SK-N-SH (cell line): ENCODE measurements around the gene FAM124A. TPM values are rescaled to one million over a fixed set of nuclear protein-coding genes. Genes with fewer than 3 reads are reported as not detected.

Experiments
- CTCF ChIA-PET: fragments of 300-600, 350-600 bp; formaldehyde crosslinking; extraction: SDS; loops from one replicate; lab custom pipeline; 2021; lab: Yijun Ruan, JAX
- POLR2A ChIA-PET: fragments of 350-600 bp; sonication (Branson Sonifier 250); formaldehyde crosslinking; extraction: SDS; loops from one replicate; lab custom pipeline; 2020; ENCODE audit warnings: antibody characterized with exemption, inconsistent platforms; lab: Yijun Ruan, JAX
- DNase-seq: peaks from one replicate; pipeline ENCODE4 v3.0.0; 2012
- H2AFZ ChIP-seq: fragments of 200-600 bp; sonication (generic); 2 replicates; pipeline ENCODE4 v1.8.1; 2016; ENCODE audit warnings: antibody characterized with exemption, mild to moderate bottlenecking, low read depth
- H3F3A ChIP-seq: fragments of 200-600 bp; sonication (generic); replicated peaks from 2 replicates; pipeline ENCODE3; 2016; ENCODE audit warnings: antibody characterized with exemption, mild to moderate bottlenecking; ENCODE audit not compliant: insufficient read depth
- H3K27ac ChIP-seq, 2 experiments: fragments of 200-500 bp in 1 of 2; fragments of 200-600 bp in 1 of 2; sonication (Bioruptor generic) in 1 of 2; sonication (generic), shearing (Covaris generic) in 1 of 2; 2 replicates each; pipeline versions ENCODE4 v1.5.1 to v1.6.1; 2014 to 2016; ENCODE audit warnings: low read depth in 2 of 2, inconsistent platforms in 1 of 2, low read length in 1 of 2, mild to moderate bottlenecking in 1 of 2, mixed read lengths in 1 of 2
- H3K27me3 ChIP-seq: fragments of 200-600 bp; sonication (generic), shearing (Covaris generic); 2 replicates; pipeline ENCODE4 v1.6.1; 2016; ENCODE audit warnings: mixed run types; ENCODE audit not compliant: insufficient read depth
- H3K36me3 ChIP-seq, 2 experiments: fragments of 200-500 bp in 1 of 2; fragments of 200-600 bp in 1 of 2; sonication (Bioruptor generic) in 1 of 2; sonication (generic) in 1 of 2; replicated peaks in 1 of 2; 2 replicates each; pipeline versions ENCODE3 to v1.5.1; 2014 to 2016; ENCODE audit warnings: low read length in 1 of 2, mild to moderate bottlenecking in 1 of 2; ENCODE audit not compliant: insufficient read depth in 2 of 2, control insufficient read depth in 1 of 2
- H3K4me1 ChIP-seq, 2 experiments: fragments of 200-500 bp in 1 of 2; fragments of 200-600 bp in 1 of 2; sonication (Bioruptor generic) in 1 of 2; sonication (generic), shearing (Covaris generic) in 1 of 2; 2 replicates each; pipeline versions ENCODE4 v1.5.1 to v1.6.1; 2014 to 2016; ENCODE audit warnings: low read depth in 1 of 2, low read length in 1 of 2, mixed run types in 1 of 2; ENCODE audit not compliant: insufficient read depth in 2 of 2, control insufficient read depth in 1 of 2
- H3K4me2 ChIP-seq: fragments of 200-600 bp; sonication (generic), shearing (Covaris generic); 2 replicates; pipeline ENCODE4 v1.6.1; 2017; ENCODE audit warnings: mixed run types
- H3K4me3 ChIP-seq, 2 experiments: fragments of 200-500 bp in 1 of 2; fragments of 200-600 bp in 1 of 2; sonication (Bioruptor generic) in 1 of 2; sonication (generic), shearing (Covaris generic) in 1 of 2; 2 replicates each; pipeline versions ENCODE4 v1.5.1 to v1.8.1; 2014 to 2016; ENCODE audit warnings: low read depth in 2 of 2, inconsistent platforms in 1 of 2, low read length in 1 of 2, mild to moderate bottlenecking in 1 of 2, mixed read lengths in 1 of 2, moderate library complexity in 1 of 2
- H3K79me2 ChIP-seq: fragments of 200-600 bp; sonication (generic); 2 replicates; pipeline ENCODE4 v1.8.1; 2017; ENCODE audit warnings: mild to moderate bottlenecking; ENCODE audit not compliant: insufficient read depth
- H3K9ac ChIP-seq: fragments of 200-600 bp; sonication (generic); 2 replicates; pipeline ENCODE4 v1.6.1; 2017; ENCODE audit warnings: mixed run types
- H3K9me2 ChIP-seq: fragments of 200-600 bp; sonication (generic); 2 replicates; pipeline ENCODE4 v1.6.1; 2017; ENCODE audit warnings: mixed run types
- H3K9me3 ChIP-seq: fragments of 200-600 bp; sonication (generic); 2 replicates; pipeline ENCODE4 v1.6.1; 2017; ENCODE audit warnings: mixed run types, mild to moderate bottlenecking, moderate library complexity
- H4K20me1 ChIP-seq: fragments of 200-600 bp; sonication (generic); 2 replicates; pipeline ENCODE4 v1.6.1; 2017; ENCODE audit warnings: mild to moderate bottlenecking, mixed run types; ENCODE audit not compliant: insufficient read depth
- FOXJ3 ChIP-seq: sonication (generic); formaldehyde crosslinking; IDR thresholded peaks from 2 replicates; pipeline ENCODE4 v1.5.1; 2020; ENCODE audit warnings: mild to moderate bottlenecking, missing genetic modification reagents
- GABPA ChIP-seq: IDR thresholded peaks from 2 replicates; pipeline ENCODE4 v1.4.0; 2012; ENCODE audit warnings: low read depth, mild to moderate bottlenecking
- MEF2A ChIP-seq: IDR thresholded peaks from 2 replicates; pipeline ENCODE4 v1.4.0; 2012; ENCODE audit warnings: low read depth, borderline replicate concordance
- NFIC ChIP-seq: IDR thresholded peaks from 2 replicates; pipeline ENCODE4 v1.4.0; 2012; ENCODE audit warnings: borderline replicate concordance
- POLR2AphosphoS5 ChIP-seq: IDR thresholded peaks from 2 replicates; pipeline ENCODE4 v1.6.1; 2012; ENCODE audit warnings: low read depth, low read length
- SMC3 ChIP-seq: IDR thresholded peaks from 2 replicates; pipeline ENCODE4 v1.6.1; 2012; ENCODE audit warnings: low read depth, low read length, improper control_type of control experiment
- USF1 ChIP-seq: IDR thresholded peaks from 2 replicates; pipeline ENCODE4 v1.4.0; 2012; ENCODE audit warnings: low read depth, borderline replicate concordance
- WGBS: methylation state at CpG from one replicate; pipeline ENCODE4 v1.1.6; 2017; ENCODE audit warnings: low lambda C conversion rate; 5-methylcytosine and 5-hydroxymethylcytosine counted together
- polyA plus RNA-seq, 3 experiments: library from polyadenylated mRNA; depleted of rRNA; stranded (reverse); fragments of >200 nt; gene quantifications; 2 replicates each; pipeline ENCODE4 v1.2.3, GENCODE V29; 2012
- TF ChIP-seq, protein P1 (sequence below): fragments of 150-350 bp; IDR thresholded peaks from 2 replicates; pipeline ENCODE4 v1.6.1; 2017; ENCODE audit warnings: antibody characterized with exemption, low read length, low read depth, borderline replicate concordance

FAM124A gene
- polyA plus RNA-seq, 1 of the 3 experiments (the other 2 are of a cell fraction): 1.5 TPM

- Histone ChIP-seq H3K4me3 (no peak overlapping the region), H3K27ac (no peak overlapping the region; a peak in 1 of 4 replicates), H3K9ac (no peak overlapping the region), H4K20me1 (no peaks in the 10 kb centered on the region), H3K4me2 (no peak overlapping the region), H3K9me3 (no peaks in the 10 kb centered on the region), H3K79me2 (no peaks in the 10 kb centered on the region), H3F3A (peaks cover 4% of the 10 kb centered on the region), H2AFZ (no peak overlapping the region), H3K4me1 (peaks cover 0 to 37% of the 10 kb centered on the region in 2 experiments; a peak in 2 of 4 replicates), H3K36me3 (no peaks in the 10 kb centered on the region), H3K27me3 (no peaks in the 10 kb centered on the region), H3K9me2 (no peaks in the 10 kb centered on the region)
- DNase-seq: no peak
- WGBS: 84% methylated on average over 12 of the region's 14 CpGs
- ChIA-PET CTCF (interaction anchor here (0.7 to 6.2 kb wide), 9 partner anchors 12 to 518 kb away, joined by 3 to 31 read pairs (median 4); no protein-coding TSS in a partner anchor), POLR2A (interaction anchor here (0.9 kb wide), 1 partner anchor 41 kb away, joined by 5 read pairs; no protein-coding TSS in a partner anchor)
- TF ChIP-seq USF1 (no peak), GABPA (no peak), FOXJ3 (no peak), SMC3 (no peak), POLR2AphosphoS5 (no peak)
- TF ChIP-seq, protein P1, sequence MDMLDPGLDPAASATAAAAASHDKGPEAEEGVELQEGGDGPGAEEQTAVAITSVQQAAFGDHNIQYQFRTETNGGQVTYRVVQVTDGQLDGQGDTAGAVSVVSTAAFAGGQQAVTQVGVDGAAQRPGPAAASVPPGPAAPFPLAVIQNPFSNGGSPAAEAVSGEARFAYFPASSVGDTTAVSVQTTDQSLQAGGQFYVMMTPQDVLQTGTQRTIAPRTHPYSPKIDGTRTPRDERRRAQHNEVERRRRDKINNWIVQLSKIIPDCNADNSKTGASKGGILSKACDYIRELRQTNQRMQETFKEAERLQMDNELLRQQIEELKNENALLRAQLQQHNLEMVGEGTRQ: no peak
These were observed 22.6 kb downstream of the FAM124A start for GRCh38 chr13:51244637-51245405.

DNA sequence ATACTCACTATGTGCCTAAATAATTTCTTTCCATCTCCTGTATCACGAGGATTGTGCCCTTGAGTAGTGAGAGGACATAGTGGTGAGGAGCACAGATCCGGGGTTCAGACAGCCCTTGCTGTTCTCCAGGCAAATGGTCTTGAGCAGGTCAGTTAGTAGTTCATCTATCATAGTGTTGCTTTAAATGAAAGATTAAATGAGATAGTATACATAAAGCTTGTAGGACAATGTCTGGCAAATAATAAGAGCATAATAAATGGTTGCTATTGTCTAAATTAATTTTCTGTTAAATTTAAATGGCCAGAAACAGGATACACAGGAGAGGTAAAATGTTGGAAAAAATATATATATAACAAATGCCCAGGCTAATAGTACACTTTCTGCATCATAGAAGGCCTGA lies 23.4 kb downstream of the FAM124A start:
- Histone ChIP-seq H3K27ac (peak overlapping the region in 1 of 2 experiments; percentile 85; a peak in 2 of 4 replicates), H3K79me2 (no peaks in the 10 kb centered on the region), H3K36me3 (no peaks in the 10 kb centered on the region), H3K9me3 (no peaks in the 10 kb centered on the region), H3K27me3 (no peaks in the 10 kb centered on the region), H3K4me2 (no peak overlapping the region), H3K4me3 (no peak overlapping the region), H4K20me1 (no peaks in the 10 kb centered on the region), H3K9ac (no peak overlapping the region), H3K9me2 (no peaks in the 10 kb centered on the region), H3F3A (peaks cover 4% of the 10 kb centered on the region), H3K4me1 (peaks cover 0 to 34% of the 10 kb centered on the region in 2 experiments; a peak in 2 of 4 replicates), H2AFZ (no peak overlapping the region)
- ChIA-PET POLR2A (interaction anchor here (0.9 kb wide), 1 partner anchor 40 kb away, joined by 5 read pairs; no protein-coding TSS in a partner anchor), CTCF (interaction anchor here (0.8 to 6.2 kb wide), 13 partner anchors 9 to 97 kb away, joined by 4 to 31 read pairs (median 4); partner anchors contain the start of gene FAM124A)
- DNase-seq: no peak
- 71% methylated on average over 2 of the region's 2 CpGs for WGBS
- TF ChIP-seq MEF2A (no peak), NFIC (no peak)
